Lung (tissue), 12 donors: Measurements from ENCODE around the gene TUBB. TPM values are rescaled to one million over a fixed set of nuclear protein-coding genes. Genes with fewer than 3 reads are reported as not detected.

ENCODE experiments used
- ATAC-seq: fragments of 200-7000 bp; cut with Tn5 transposase; one replicate; pipeline ENCODE4 v1.9.1; 2020; ENCODE audit warnings: moderate number of reproducible peaks; ENCODE audit not compliant: insufficient read depth, low FRiP score
- DNase-seq, 3 donors: peaks; one replicate each; pipeline ENCODE4 v3.0.0-alpha.2; 2013 to 2017
- H3K27ac ChIP-seq, 2 donors: one replicate each; pipeline ENCODE4 v1.5.1; 2013; ENCODE audit warnings: mild to moderate bottlenecking in 2 of 2, moderate library complexity in 2 of 2, control low read depth in 1 of 2, inconsistent platforms in 1 of 2, low read depth in 1 of 2, low read length in 1 of 2
- H3K27me3 ChIP-seq, 3 donors: one replicate each; pipeline ENCODE4 v1.5.1; 2013; ENCODE audit warnings: low read length in 2 of 3; ENCODE audit not compliant: control insufficient read depth in 3 of 3, insufficient read depth in 3 of 3
- H3K36me3 ChIP-seq, 4 donors: one replicate each; pipeline ENCODE4 v1.5.1; 2013; ENCODE audit warnings: low read length in 4 of 4, mild to moderate bottlenecking in 1 of 4, moderate library complexity in 1 of 4; ENCODE audit not compliant: control insufficient read depth in 4 of 4, insufficient read depth in 4 of 4
- H3K4me1 ChIP-seq, 5 donors: one replicate each; pipeline ENCODE4 v1.5.1; 2013; ENCODE audit warnings: low read length in 5 of 5, mild to moderate bottlenecking in 2 of 5, moderate library complexity in 1 of 5; ENCODE audit not compliant: control insufficient read depth in 5 of 5, insufficient read depth in 5 of 5
- H3K4me3 ChIP-seq: one replicate; pipeline ENCODE4 v1.5.1; 2013; ENCODE audit warnings: mild to moderate bottlenecking, control low read depth, moderate library complexity
- H3K9ac ChIP-seq, 2 donors: one replicate each; pipeline ENCODE4 v1.5.1; 2013; ENCODE audit warnings: low read length in 2 of 2, control low read depth in 1 of 2; ENCODE audit not compliant: insufficient read depth in 1 of 2
- H3K9me3 ChIP-seq, 4 donors: one replicate each; pipeline ENCODE4 v1.5.1; 2013; ENCODE audit warnings: low read length in 3 of 4, mild to moderate bottlenecking in 1 of 4, moderate library complexity in 1 of 4; ENCODE audit not compliant: control insufficient read depth in 4 of 4, insufficient read depth in 3 of 4
- CTCF ChIP-seq: IDR thresholded peaks from 2 replicates; pipeline ENCODE4 v1.5.1; 2012; ENCODE audit warnings: mild to moderate bottlenecking; ENCODE audit errors: control extremely low read depth, extremely low read depth
- WGBS, 2 donors: extraction: QIAGEN DNeasy Blood & Tissue Kit; methylation state at CpG; one replicate each; pipeline ENCODE4 v1.1.7; 2013; 5-methylcytosine and 5-hydroxymethylcytosine counted together
- polyA plus RNA-seq, 2 donors: library from polyadenylated mRNA; stranded (reverse); fragments of 200-250 nt; gene quantifications; one replicate each; pipeline ENCODE4 v1.2.1, GENCODE V29; 2013
- total RNA-seq, 2 donors: library from RNA; depleted of rRNA in 1 of 2; stranded (reverse); fragments of >200 nt in 1 of 2; gene quantifications; one replicate each; pipeline ENCODE4 v1.2.1, GENCODE V29; 2014 to 2021
- donor health status: control.
- donor health status: control.
- donor health status: Bipolar disorder and iron deficiency.
- donor health status: healthy.
- donor health status: DM: yes; HTN: yes; CAD: no.

The TUBB gene
- total and polyA plus RNA-seq, 4 donors, result 171 to 403 (median 297) TPM

GRCh38 chr6:30689985-30690384 is 30.2 kb upstream of the TUBB start:
- DNase-seq (no peak), ATAC-seq (no peak)
- Histone ChIP-seq H3K9ac (peak overlapping the region in 1 of 2 donors; percentile 71), H3K27me3 (no peaks in the 10 kb centered on the region), H3K4me3 (peak overlapping the region; percentile 19), H3K9me3 (no peaks in the 10 kb centered on the region), H3K4me1 (peaks cover 0 to 50% (median 21%) of the 10 kb centered on the region in 5 donors), H3K27ac (peak overlapping the region; percentile 81 to 82), H3K36me3 (peaks cover 0 to 7% (median 1%) of the 10 kb centered on the region in 4 donors)
- TF ChIP-seq CTCF, result no peak
- 22 to 36% methylated on average over 4 of the region's 4 CpGs for WGBS, 2 donors

- H3K9me3 ChIP-seq, result no peaks in the 10 kb centered on the region
- peak within 1 kb of the TSS; percentile 50 for H3K4me3 ChIP-seq
- 1% methylated on average over 34 to 40 of the region's 40 CpGs for WGBS, 2 donors
- H3K9ac ChIP-seq, result peak within 1 kb of the TSS in 1 of 2 donors; percentile 84
- DNase-seq (peak; percentile 94 to 95 (median 94)), ATAC-seq (peak; percentile 45)
- no peaks in the 10 kb centered on the region for H3K27me3 ChIP-seq
- H3K27ac ChIP-seq, result peak within 1 kb of the TSS; percentile 81 to 82
- peaks cover 0 to 2% (median under 1%) of the 10 kb centered on the region in 4 donors for H3K36me3 ChIP-seq
- no peak for TF ChIP-seq CTCF
- peaks cover 0 to 43% (median 18%) of the 10 kb centered on the region in 5 donors for H3K4me1 ChIP-seq
Measured at GRCh38 chr6:30690403-30691207, 29.5 kb upstream of the TUBB start, which contains the start of gene NRM. Gene NRM (minus strand): TSS chr6:30690984. CDS start chr6:30690974, 10 bp downstream.

- Histone ChIP-seq H3K9ac (peak overlapping the region in 1 of 2 donors; percentile 84), H3K36me3 (peaks cover 0 to 2% (median 0%) of the 10 kb centered on the region in 4 donors), H3K4me3 (no peak overlapping the region), H3K4me1 (peaks cover 0 to 36% (median 16%) of the 10 kb centered on the region in 5 donors), H3K27ac (peak overlapping the region; percentile 40 to 82), H3K27me3 (no peaks in the 10 kb centered on the region), H3K9me3 (no peaks in the 10 kb centered on the region)
- TF ChIP-seq CTCF, result no peak
- ATAC-seq (no peak), DNase-seq (no peak)
- 21 to 23% methylated on average over 8 of the region's 8 CpGs for WGBS, 2 donors
Measured at GRCh38 chr6:30691208-30691847, 28.8 kb upstream of the TUBB start.
